Body of pancreas (tissue), 4 donors: ENCODE measurements around the gene MARS1. TPM values are rescaled to one million over a fixed set of nuclear protein-coding genes. Genes with fewer than 3 reads are reported as not detected.
"Not testable (repeated sequence)": the region's sequence is repeated elsewhere in the genome, so short reads cannot be mapped to it uniquely, and the experiment has no call there.

ENCODE experiments used
- ATAC-seq: fragments of 150-250 bp; one replicate; pipeline ENCODE4 v1.9.1; 2016
- DNase-seq, 4 donors: peaks; one replicate each; pipeline ENCODE4 v3.0.0-alpha.2; 2019
- H3K27ac ChIP-seq, 4 donors: fragments of 200-600 bp; sonication (generic); 1 replicate in 3 of 4; 2 replicates in 1 of 4; pipeline versions ENCODE4 v1.5.1 to v1.6.1; 2016 to 2019; ENCODE audit warnings: mild to moderate bottlenecking in 1 of 4, mixed read lengths in 1 of 4, moderate library complexity in 1 of 4
- H3K27me3 ChIP-seq, 2 donors: fragments of 200-600 bp; sonication (generic); one replicate each; pipeline ENCODE4 v1.6.0; 2016; ENCODE audit warnings: mild to moderate bottlenecking in 1 of 2
- H3K36me3 ChIP-seq, 2 donors: fragments of 200-600 bp; sonication (generic); replicated peaks in 1 of 2; 2 replicates each; pipeline ENCODE4 v1.5.1; 2016; ENCODE audit warnings: low read depth in 2 of 2; ENCODE audit not compliant: insufficient read depth in 1 of 2
- H3K4me1 ChIP-seq: fragments of 200-600 bp; sonication (generic); one replicate; pipeline ENCODE4 v1.6.0; 2016
- H3K4me3 ChIP-seq, 2 donors: fragments of 200-600 bp; sonication (generic); 1 replicate in 1 of 2; 2 replicates in 1 of 2; pipeline ENCODE4 v1.5.1; 2016 to 2019
- H3K9me3 ChIP-seq, 3 donors: fragments of 200-600 bp; sonication (generic); 1 replicate in 2 of 3; 2 replicates in 1 of 3; pipeline ENCODE4 v1.5.1; 2016
- POLR2A ChIP-seq, 3 donors: fragments of 450-650 bp; IDR thresholded peaks; one replicate each; pipeline ENCODE4 v1.6.1; 2016; ENCODE audit warnings: antibody characterized with exemption in 3 of 3, mild to moderate bottlenecking in 2 of 3
- WGBS, 2 donors: methylation state at CpG; one replicate each; pipeline ENCODE4 v1.1.5; 2017; 5-methylcytosine and 5-hydroxymethylcytosine counted together
- intact Hi-C: fragments of 100-400 bp; cut with DNase I; formaldehyde crosslinking; loops from one replicate; pipeline ENCODE4 v1.15.1; 2023
- total RNA-seq, 2 donors: library from RNA; depleted of rRNA; stranded (reverse); fragments of >200 nt; gene quantifications; one replicate each; pipeline ENCODE4 v1.1.0, GENCODE V29; 2016
- TF ChIP-seq, protein P1 (sequence below), 7 experiments: fragments of 450-650 bp in 4 of 7; fragments of 200-600 bp in 3 of 7; sonication (generic) in 3 of 7; IDR thresholded peaks; one replicate each; pipeline ENCODE4 v1.5.1; 2016 to 2019; ENCODE audit warnings: antibody characterized with exemption in 7 of 7

MARS1 gene
- total RNA-seq, 2 donors from 2014 or later: 61.7 to 103 TPM

DNA sequence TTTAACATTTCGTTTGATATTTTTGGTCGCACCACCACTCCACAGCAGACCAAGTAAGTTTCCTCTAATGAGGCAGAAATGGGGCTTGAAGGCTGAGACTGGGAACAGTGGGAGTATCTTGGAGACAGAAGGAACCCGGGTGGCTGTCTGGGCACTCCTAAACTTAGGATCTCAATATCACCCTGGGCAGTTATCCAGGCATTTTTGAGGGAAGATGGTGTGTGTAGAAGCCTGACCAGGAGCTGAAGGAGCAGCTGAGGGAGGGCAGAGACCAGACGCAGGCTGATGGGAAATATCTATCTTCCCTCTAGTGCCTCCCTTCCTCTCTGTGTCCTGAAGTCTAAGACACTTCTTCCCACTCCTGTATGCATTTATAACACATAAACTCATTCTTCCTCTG is 10.7 kb downstream of the MARS1 start:
- Histone ChIP-seq H3K27ac (no peak overlapping the region), H3K36me3 (peaks cover 0 to 23% of the 10 kb centered on the region in 2 donors), H3K9me3 (no peaks in the 10 kb centered on the region), H3K27me3 (no peaks in the 10 kb centered on the region), H3K4me3 (no peak overlapping the region), H3K4me1 (no peaks in the 10 kb centered on the region)
- intact Hi-C loops: no loop called here
- DNase-seq (no peak), ATAC-seq (no peak)
- no peak for TF ChIP-seq POLR2A (IDR thresholded peaks at IDR 0.05)
- TF ChIP-seq, protein P1, sequence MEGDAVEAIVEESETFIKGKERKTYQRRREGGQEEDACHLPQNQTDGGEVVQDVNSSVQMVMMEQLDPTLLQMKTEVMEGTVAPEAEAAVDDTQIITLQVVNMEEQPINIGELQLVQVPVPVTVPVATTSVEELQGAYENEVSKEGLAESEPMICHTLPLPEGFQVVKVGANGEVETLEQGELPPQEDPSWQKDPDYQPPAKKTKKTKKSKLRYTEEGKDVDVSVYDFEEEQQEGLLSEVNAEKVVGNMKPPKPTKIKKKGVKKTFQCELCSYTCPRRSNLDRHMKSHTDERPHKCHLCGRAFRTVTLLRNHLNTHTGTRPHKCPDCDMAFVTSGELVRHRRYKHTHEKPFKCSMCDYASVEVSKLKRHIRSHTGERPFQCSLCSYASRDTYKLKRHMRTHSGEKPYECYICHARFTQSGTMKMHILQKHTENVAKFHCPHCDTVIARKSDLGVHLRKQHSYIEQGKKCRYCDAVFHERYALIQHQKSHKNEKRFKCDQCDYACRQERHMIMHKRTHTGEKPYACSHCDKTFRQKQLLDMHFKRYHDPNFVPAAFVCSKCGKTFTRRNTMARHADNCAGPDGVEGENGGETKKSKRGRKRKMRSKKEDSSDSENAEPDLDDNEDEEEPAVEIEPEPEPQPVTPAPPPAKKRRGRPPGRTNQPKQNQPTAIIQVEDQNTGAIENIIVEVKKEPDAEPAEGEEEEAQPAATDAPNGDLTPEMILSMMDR (IDR thresholded peaks at IDR 0.05): no peak
- 96 to 97% methylated on average over 4 of the region's 4 CpGs for WGBS, 2 donors

GRCh38 chr12:57500213-57500612 is 12.3 kb downstream of the MARS1 start:
- intact Hi-C loops: no loop called here

DNA sequence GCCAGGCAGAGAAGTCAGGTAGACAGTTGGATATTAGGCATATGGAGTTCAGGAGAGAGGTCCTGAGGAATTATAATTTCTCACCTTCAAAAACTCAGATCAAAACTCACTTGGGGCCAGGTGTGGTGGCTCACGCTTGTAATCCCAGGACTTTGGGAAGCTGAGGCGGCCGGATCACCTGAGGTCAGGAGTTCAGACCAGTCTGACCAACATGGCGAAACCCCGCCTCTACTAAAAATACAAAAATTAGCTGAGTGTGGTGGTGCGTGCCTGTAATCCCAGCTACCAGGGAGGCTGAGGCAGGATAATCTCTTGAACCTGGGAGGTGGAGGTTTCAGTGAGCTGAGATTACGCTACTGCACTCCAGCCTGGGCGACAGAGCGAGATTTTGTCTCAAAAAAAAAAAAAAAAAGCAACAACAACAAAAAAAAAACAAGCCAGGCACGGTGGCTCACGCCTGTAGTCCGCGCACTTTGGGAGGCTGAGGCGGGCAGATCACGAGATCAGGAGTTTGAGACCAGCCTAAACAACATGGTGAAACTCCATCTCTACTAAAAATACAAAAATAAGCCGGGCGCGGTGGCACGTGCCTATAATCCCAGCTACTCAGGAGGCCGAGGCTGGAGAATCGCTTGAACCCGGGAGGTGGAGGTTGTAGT is 14.6 kb downstream of the MARS1 start:
- H3K4me1 ChIP-seq, H3K9me3 ChIP-seq, intact Hi-C loops, H3K27ac ChIP-seq, H3K4me3 ChIP-seq, ATAC-seq, DNase-seq, H3K27me3 ChIP-seq: not testable (repeated sequence)
- WGBS, 2 donors: 91 to 93% methylated on average over 22 of the region's 22 CpGs
- peaks cover 0 to 37% of the 10 kb centered on the region in 2 donors for H3K36me3 ChIP-seq

More at GRCh38 chr12:57500213-57500612, 12.3 kb downstream of the MARS1 start:
- Histone ChIP-seq H3K4me1 (no peaks in the 10 kb centered on the region), H3K27ac (no peak overlapping the region), H3K9me3 (no peaks in the 10 kb centered on the region), H3K36me3 (peaks cover 0 to 29% of the 10 kb centered on the region in 2 donors), H3K4me3 (no peak overlapping the region), H3K27me3 (no peaks in the 10 kb centered on the region)
- no peak for ATAC-seq
- DNase-seq: no peak
- 92 to 94% methylated on average over 11 of the region's 11 CpGs for WGBS, 2 donors
- no peak for TF ChIP-seq POLR2A (IDR thresholded peaks at IDR 0.05)
- TF ChIP-seq, protein P1 (IDR thresholded peaks at IDR 0.05): no peak

DNA sequence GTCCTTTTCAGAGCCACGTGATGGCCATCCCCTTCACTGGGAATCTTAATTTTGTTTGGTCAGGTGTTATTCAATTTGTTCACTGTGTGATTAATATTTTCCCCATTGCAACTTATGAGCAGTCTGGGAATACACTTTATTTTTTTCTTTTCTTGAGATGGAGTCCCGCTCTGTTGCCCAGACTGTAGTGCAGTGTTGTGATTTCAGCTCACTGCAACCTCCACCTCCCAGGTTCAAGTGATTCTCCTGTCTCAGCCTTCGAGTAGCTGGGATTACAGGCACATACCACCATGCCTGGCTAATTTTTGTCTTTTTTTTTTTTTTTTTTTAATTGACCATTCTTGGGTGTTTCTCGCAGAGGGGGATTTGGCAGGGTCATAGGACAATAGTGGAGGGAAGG is 18.7 kb downstream of the MARS1 start:
- ATAC-seq, H3K9me3 ChIP-seq, DNase-seq, intact Hi-C loops, H3K4me1 ChIP-seq, H3K4me3 ChIP-seq, H3K27ac ChIP-seq, H3K27me3 ChIP-seq: not testable (repeated sequence)
- WGBS, 2 donors: 74 to 86% methylated on average over 4 of the region's 4 CpGs
- peaks cover 0 to 25% of the 10 kb centered on the region in 2 donors for H3K36me3 ChIP-seq

DNA sequence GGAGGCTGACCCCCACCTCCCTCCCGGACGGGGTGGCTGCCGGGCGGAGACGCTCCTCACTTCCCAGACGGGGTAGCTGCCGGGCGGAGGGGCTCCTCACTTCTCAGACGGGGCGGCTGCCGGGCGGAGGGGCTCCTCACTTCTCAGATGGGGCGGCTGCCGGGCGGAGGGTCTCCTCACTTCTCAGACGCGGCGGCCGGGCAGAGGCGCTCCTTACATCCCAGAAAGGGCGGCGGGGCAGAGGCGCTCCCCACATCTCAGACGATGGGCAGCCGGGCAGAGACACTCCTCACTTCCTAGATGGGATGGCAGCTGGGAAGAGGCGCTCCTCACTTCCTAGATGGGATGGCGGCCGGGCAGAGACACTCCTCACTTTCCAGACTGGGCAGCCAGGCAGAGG is 19.9 kb downstream of the MARS1 start:
- H3K9me3 ChIP-seq, ATAC-seq, H3K4me1 ChIP-seq, H3K4me3 ChIP-seq, DNase-seq, intact Hi-C loops, H3K27ac ChIP-seq, H3K27me3 ChIP-seq: not testable (repeated sequence)
- 97 to 100% methylated on average over 1 to 6 of the region's 28 CpGs for WGBS, 2 donors
- H3K36me3 ChIP-seq: peaks cover 0 to 28% of the 10 kb centered on the region in 2 donors

GRCh38 chr12:57511161-57511560 is 23.3 kb downstream of the MARS1 start:
- Histone ChIP-seq H3K9me3 (no peaks in the 10 kb centered on the region), H3K4me1 (peaks cover 18% of the 10 kb centered on the region), H3K27me3 (no peaks in the 10 kb centered on the region), H3K27ac (no peak overlapping the region), H3K36me3 (peaks cover 4 to 19% of the 10 kb centered on the region in 2 donors), H3K4me3 (no peak overlapping the region)
- no peak for DNase-seq
- TF ChIP-seq, protein P1 (IDR thresholded peaks at IDR 0.05): no peak
- TF ChIP-seq POLR2A (IDR thresholded peaks at IDR 0.05): no peak
- intact Hi-C loops: no loop called here
- ATAC-seq: no peak
- 98 to 100% methylated on average over 3 to 4 of the region's 4 CpGs for WGBS, 2 donors
